ENCODE measurements around the gene TIGIT. TPM values are rescaled to one million over a fixed set of nuclear protein-coding genes. Genes with fewer than 3 reads are reported as not detected.

Gene TIGIT
- not detected in 2 replicates for total RNA-seq

GRCh38 chr3:114293838-114294535 is at the start of gene TIGIT:
TSS of gene TIGIT (plus strand) at chr3:114294028. CDS start at chr3:114294062, 34 bp downstream.

Other genes starting within 250 kb of the TIGIT start
- gene CCDC191, start 237.5 kb upstream of the TIGIT start, total RNA-seq = 0.56 and 0.65 TPM in 2 replicates
- 5.7 and 11.8 TPM in 2 replicates for gene QTRT2, start 237.3 kb upstream of the TIGIT start, total RNA-seq
- gene DRD3, start 115.0 kb upstream of the TIGIT start, total RNA-seq = not detected in 2 replicates
- not detected in 2 replicates for gene ZNF80, start 56.5 kb upstream of the TIGIT start, total RNA-seq